MM.1S (cell line): ENCODE measurements around the gene CNFN.

ENCODE experiments used
- EZH2 ChIP-seq: fragments of 300-600 bp; sonication (generic); optimal IDR thresholded peaks from 2 replicates; pipeline ENCODE3; 2017; ENCODE audit warnings: low read depth, mild to moderate bottlenecking, antibody characterized with exemption, low read length, mixed read lengths
- TF ChIP-seq, protein P1 (sequence below): fragments of 300-600 bp; sonication (generic); IDR thresholded peaks from 2 replicates; pipeline ENCODE4 v1.5.1; 2016; ENCODE audit warnings: antibody characterized with exemption, low read length, mixed read lengths

- no peak for TF ChIP-seq EZH2
- TF ChIP-seq, protein P1, sequence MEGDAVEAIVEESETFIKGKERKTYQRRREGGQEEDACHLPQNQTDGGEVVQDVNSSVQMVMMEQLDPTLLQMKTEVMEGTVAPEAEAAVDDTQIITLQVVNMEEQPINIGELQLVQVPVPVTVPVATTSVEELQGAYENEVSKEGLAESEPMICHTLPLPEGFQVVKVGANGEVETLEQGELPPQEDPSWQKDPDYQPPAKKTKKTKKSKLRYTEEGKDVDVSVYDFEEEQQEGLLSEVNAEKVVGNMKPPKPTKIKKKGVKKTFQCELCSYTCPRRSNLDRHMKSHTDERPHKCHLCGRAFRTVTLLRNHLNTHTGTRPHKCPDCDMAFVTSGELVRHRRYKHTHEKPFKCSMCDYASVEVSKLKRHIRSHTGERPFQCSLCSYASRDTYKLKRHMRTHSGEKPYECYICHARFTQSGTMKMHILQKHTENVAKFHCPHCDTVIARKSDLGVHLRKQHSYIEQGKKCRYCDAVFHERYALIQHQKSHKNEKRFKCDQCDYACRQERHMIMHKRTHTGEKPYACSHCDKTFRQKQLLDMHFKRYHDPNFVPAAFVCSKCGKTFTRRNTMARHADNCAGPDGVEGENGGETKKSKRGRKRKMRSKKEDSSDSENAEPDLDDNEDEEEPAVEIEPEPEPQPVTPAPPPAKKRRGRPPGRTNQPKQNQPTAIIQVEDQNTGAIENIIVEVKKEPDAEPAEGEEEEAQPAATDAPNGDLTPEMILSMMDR, result no peak
Measured at GRCh38 chr19:42368360-42368759, 21.7 kb downstream of the CNFN start.
